ENCODE data around the gene NBEA.

Gene NBEA

GRCh38 chr13:35643625-35644024 lies 701.6 kb downstream of the NBEA start:
- DNase-seq (ENCODE audit: low spot score) = no peak
- TF ChIP-seq CTCF (IDR thresholded peaks at IDR 0.05; ENCODE audit: extremely low read depth, missing control alignments) = no peak

GRCh38 chr13:35646056-35646774 lies 704.1 kb downstream of the NBEA start:
- TF ChIP-seq CTCF (IDR thresholded peaks at IDR 0.05; ENCODE audit: extremely low read depth, missing control alignments) = no peak
- DNase-seq (ENCODE audit: low spot score) = no peak

- no peak for TF ChIP-seq CTCF (IDR thresholded peaks at IDR 0.05; ENCODE audit: extremely low read depth, missing control alignments)
- DNase-seq (ENCODE audit: low spot score) = no peak
Measured at GRCh38 chr13:35648201-35648600, 706.1 kb downstream of the NBEA start.

GRCh38 chr13:35649162-35649561 lies 707.1 kb downstream of the NBEA start:
- no peak for DNase-seq (ENCODE audit: low spot score)

GRCh38 chr13:35659796-35660195 lies 717.7 kb downstream of the NBEA start:
- no peak for DNase-seq (ENCODE audit: low spot score)
- TF ChIP-seq CTCF (IDR thresholded peaks at IDR 0.05; ENCODE audit: extremely low read depth, missing control alignments) = no peak

More at GRCh38 chr13:35649162-35649561, 707.1 kb downstream of the NBEA start:
- no peak for TF ChIP-seq CTCF (IDR thresholded peaks at IDR 0.05; ENCODE audit: extremely low read depth, missing control alignments)

- DNase-seq (ENCODE audit: low spot score) = no peak
- TF ChIP-seq CTCF (IDR thresholded peaks at IDR 0.05; ENCODE audit: extremely low read depth, missing control alignments) = no peak
Measured at GRCh38 chr13:35664747-35665146, 722.7 kb downstream of the NBEA start.

GRCh38 chr13:35669321-35669720 lies 727.3 kb downstream of the NBEA start:
- no peak for DNase-seq (ENCODE audit: low spot score)
- no peak for TF ChIP-seq CTCF (IDR thresholded peaks at IDR 0.05; ENCODE audit: extremely low read depth, missing control alignments)

Measured in GM20000 (cell line).